Hair follicle dermal papilla cell (primary cell): ENCODE results near the gene USP20. TPM values are rescaled to one million over a fixed set of nuclear protein-coding genes. Genes with fewer than 3 reads are reported as not detected.

Source experiments
- small RNA-seq: library from RNA; depleted of rRNA; stranded (forward); fragments of <200 nt; gene quantifications from one replicate; pipeline ENCODE3, GENCODE V24; 2012
- total RNA-seq: library from RNA; depleted of rRNA; stranded (reverse); fragments of >200 nt; gene quantifications from 2 replicates; pipeline ENCODE4 v1.2.3, GENCODE V29; 2012

The USP20 gene
- 13.2 and 13.8 TPM in 2 replicates for total RNA-seq

GRCh38 chr9:129835128-129835859 lies at the start of gene USP20, which contains the start of gene C9orf78:
Gene USP20, plus strand, starts transcription at chr9:129835458. Its CDS starts 17,098 bp downstream, at chr9:129852556.
Gene C9orf78, minus strand, starts transcription at chr9:129835275. Its CDS starts 54 bp downstream, at chr9:129835221.

DNA sequence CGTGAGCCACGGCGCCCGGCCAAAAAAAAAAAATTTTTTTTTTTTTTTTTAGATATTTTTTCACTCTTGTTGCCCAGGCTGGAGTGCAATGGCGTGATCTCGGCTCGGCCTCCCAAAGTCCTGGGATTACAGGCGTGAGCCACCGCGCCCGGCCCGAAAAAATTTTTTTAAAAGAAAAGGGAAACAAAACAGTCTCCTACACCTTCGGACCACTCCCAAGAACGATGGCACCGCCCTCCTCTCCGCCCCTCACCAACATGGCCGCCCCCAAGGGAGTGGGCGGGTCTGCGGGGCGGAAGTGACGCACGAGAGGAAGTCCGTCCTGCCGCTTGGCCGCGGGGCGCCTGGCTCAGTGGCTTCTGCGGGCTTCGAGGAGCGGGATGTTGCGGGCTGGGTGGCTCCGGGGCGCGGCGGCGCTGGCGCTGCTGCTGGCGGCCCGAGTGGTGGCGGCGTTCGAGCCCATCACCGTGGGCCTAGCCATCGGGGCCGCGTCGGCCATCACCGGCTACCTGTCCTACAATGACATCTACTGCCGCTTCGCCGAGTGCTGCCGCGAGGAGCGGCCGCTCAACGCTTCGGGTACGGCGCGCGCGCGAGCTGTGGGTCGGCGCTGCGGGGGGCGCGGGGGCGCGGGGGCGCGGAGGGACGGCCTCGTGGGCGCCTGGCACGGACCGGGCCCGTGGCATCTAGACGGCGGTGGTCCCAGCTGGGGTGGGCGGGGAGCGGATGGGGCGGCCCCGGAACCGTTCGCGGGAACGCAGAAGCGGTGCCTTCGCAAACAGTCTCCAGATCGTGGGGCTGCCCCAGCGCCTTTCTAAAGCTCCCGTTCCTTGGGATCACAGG lies 32.2 kb upstream of the USP20 start, which contains the start of gene TOR1B:
TOR1B (plus strand) TSS at position 352 of the 843 bp plus-strand sequence; CDS start at position 381, 29 bp downstream.

GRCh38 chr9:129823935-129824601 lies 11.2 kb upstream of the USP20 start, which contains the start of gene TOR1A:
Gene TOR1A, minus strand, starts transcription at chr9:129824136. Its CDS starts 51 bp downstream, at chr9:129824085.

Small RNA genes lying within 50 kb of the gene (small RNA-seq; reads per million reads assigned to genes)
- gene MIR6855: not detected

Other genes with a start within 250 kb of the USP20 start
- gene C9orf50, start 214.4 kb upstream of the USP20 start, total RNA-seq: 0.61 TPM in 1 of 2 replicates, not detected in the other
- gene NTMT1, start 209.3 kb upstream of the USP20 start, total RNA-seq: 22.2 TPM in 2 replicates
- 27.3 and 28.1 TPM in 2 replicates for gene ASB6, start 193.3 kb upstream of the USP20 start, total RNA-seq
- gene PRRX2, start 169.8 kb upstream of the USP20 start, total RNA-seq: 76.4 and 92.7 TPM in 2 replicates
- 29.9 and 40.4 TPM in 2 replicates for gene PTGES, start 82.4 kb upstream of the USP20 start, total RNA-seq
- 24.0 and 34.7 TPM in 2 replicates for gene TOR1B, start 32.3 kb upstream of the USP20 start, total RNA-seq
- 43.7 and 54.5 TPM in 2 replicates for gene TOR1A, start 11.3 kb upstream of the USP20 start, total RNA-seq
- gene C9orf78, start 183 bp upstream of the USP20 start, total RNA-seq: 19.1 and 22.8 TPM in 2 replicates
- gene FNBP1, start 207.7 kb downstream of the USP20 start, total RNA-seq: 49.8 and 52.9 TPM in 2 replicates
- 32.3 and 34.9 TPM in 2 replicates for gene GPR107, start 218.4 kb downstream of the USP20 start, total RNA-seq